Dermis lymphatic vessel endothelial cell (primary cell): Measurements from ENCODE around the gene ALDOA. TPM values are rescaled to one million over a fixed set of nuclear protein-coding genes. Genes with fewer than 3 reads are reported as not detected.

Source experiments
- total RNA-seq: library from RNA; depleted of rRNA; stranded (reverse); fragments of >200 nt; gene quantifications from 2 replicates; pipeline ENCODE4 v1.2.1, GENCODE V29; 2014

ALDOA gene
- 155 and 225 TPM in 2 replicates for total RNA-seq

DNA sequence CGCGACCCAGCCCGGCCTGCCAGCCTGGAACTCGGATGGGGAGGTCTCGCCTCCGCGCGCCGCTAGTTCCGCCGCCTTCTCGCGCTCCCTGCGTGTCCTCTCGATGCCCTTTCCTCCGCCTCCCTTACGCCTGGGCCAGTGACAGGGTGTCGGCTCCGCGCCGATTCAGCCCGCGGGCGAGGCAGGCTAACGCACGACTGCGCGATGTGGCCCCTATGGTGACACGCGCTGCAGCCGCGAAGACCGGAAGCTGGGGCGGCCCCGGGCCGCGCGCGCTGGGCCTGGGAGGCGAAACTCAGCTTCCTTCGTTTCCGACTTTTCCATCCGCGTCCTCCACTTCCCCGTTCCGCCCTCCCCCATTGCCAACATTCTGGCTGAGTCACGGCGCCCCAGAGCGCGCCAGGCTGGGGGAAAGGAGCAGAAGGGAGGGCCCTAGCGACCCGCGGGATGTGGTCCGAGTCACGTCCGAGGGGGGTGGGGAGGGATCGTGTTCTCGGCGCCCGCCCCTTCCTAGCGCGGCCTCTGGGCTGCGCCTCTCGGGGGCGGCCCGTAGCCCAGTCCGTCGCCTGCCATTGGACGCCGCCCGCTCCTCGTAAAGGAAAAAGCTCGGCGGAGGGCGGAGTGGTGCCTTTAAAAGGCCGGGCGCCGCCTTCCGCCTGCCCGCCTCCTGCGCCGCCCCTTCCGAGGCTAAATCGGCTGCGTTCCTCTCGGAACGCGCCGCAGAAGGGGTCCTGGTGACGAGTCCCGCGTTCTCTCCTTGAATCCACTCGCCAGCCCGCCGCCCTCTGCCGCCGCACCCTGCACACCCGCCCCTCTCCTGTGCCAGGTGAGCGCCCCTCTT lies at the start of gene ALDOA:
Gene ALDOA, plus strand, starts transcription at position 659 of the 841 bp plus-strand sequence. CDS start 1,138 bp downstream, outside the sequence.

DNA sequence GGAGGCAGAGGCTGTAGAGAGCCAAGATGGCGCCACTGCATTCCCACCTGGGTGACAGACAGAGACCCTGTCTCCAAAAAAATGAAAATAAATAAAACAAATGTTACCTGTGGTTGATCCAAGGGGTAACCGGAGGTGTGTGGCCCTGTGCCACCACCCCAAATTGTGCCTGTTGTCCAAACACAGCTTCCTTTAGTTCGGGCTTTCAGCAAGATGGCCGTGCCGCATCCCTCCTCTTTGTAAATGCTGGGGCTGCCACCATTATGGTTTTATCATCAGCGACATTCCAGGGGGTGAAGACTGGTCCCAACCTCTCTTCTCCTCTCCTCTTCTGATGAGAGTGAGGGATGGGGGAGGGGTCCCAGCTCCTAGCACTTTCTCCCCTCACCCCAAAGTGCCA lies 42.7 kb upstream of the ALDOA start, which contains the start of gene C16orf92:
Gene C16orf92, plus strand, starts transcription at position 312 of the 400 bp plus-strand sequence. CDS start 143 bp downstream, outside the sequence.

DNA sequence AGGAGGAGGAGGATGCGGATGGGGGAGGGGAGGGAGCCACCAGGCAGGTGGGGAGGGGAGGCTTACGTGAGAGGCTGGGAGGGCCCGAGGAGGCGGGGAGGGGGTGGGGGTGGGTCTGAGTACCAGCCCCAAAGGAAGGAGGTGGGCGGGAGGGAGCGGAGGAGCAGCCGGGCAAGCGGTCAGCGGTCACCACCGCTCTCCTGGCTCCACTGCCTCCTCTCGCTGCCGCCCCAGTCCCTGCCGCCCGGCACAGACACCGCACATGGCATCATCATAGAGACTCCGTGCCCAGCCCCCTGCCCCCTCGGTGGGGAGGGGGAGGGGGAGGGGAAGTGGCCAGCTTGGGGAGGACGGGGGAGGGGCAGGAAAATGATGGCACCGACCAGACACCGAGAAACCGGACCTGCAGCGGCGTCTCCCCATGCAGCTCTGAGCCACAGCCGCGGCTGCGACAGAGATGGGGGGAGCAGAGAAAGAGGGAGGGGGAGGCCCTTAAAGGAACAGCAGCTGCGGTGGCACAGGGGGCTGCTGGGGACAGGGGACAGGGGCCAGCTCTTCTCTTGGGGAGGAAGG lies 34.6 kb upstream of the ALDOA start, which contains the start of gene TLCD3B:
Gene TLCD3B, minus strand, starts transcription at position 431 of the 573 bp plus-strand sequence. CDS start 744 bp downstream, outside the sequence.

DNA sequence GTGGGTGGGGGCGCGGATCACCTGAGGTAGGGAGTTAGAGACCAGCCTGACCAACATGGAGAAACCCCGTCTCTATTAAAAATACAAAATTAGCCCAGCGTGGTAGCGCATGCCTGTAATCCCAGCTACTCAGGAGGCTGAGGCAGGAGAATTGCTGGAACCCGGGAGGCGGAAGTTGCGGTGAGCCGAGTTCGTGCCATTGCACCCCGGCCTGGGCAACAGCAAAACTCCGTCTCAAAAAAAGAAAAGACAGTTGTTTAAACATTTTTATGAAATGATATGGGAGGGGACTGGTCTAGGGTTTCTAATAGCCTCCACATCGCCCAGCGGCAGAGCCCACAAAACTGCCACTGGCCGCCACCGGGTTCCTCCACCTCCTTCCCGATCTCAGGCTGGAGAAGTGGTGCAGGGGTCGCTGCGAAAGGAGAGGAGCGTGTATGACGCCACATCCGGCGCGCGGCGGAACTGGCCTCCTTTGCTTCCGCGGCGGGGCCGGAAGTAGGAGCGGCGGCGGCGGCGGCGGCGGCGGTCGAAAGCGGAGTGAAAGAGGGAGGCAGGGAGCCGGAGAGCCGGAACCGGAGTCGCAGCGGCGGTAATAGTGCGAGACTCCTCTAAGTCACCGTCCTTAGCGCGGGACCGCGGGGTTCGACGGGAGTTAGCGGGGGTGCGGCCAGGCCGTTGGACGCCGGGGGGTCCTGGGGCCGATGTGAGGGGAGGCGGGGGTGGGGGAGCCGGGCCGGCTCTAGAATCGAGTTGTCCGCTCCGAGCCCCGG lies 10.1 kb downstream of the ALDOA start, which contains the start of gene PPP4C:
Gene PPP4C, plus strand, starts transcription at position 492 of the 773 bp plus-strand sequence. CDS start 384 bp downstream, outside the sequence.

DNA sequence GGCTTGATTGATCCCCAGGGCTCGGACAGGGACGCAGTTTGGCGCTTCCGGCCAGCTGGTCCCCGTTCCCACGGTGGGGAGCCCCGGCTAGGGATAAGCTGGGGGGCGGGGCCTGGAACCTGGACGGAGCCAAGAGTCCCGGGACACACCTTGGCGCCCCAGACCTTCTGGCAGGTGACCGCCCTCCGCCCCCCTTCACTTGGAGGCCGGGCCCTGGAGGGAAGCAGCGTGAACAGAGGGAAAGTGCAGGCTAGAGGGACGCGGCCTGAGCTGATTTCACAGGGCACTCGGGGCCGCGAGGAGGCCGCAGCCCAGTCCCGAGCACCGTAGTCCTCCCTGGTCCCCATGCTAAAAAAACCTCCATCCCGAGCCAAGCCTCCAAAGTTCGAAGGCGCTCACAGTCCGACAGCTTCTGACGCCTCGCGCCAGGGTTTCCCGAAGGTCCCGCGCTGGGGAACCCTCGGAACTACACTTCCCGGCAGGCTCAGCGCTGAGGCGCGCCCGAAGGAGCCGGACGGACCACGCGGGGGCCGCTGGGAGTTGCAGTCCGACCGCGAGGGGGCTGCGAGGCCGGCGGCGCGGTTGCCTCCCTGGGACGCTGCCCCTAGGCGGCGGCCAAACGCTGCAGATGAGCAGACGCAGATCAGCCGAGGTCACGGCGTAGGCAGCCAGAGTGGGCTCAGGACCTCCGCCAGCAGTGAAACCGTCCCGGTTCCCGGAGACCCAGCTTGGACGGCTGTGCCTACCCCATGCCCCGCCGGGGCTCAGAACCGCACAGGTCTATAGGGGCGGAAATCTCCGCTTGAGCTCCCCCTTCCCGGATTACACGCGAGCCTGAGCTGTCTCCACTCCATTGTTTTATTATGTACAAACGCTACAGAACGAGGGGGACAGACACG lies 26.2 kb downstream of the ALDOA start, which contains the start of gene TBX6:
Gene TBX6, minus strand, starts transcription at position 451 of the 899 bp plus-strand sequence. CDS start 731 bp downstream, outside the sequence.

DNA sequence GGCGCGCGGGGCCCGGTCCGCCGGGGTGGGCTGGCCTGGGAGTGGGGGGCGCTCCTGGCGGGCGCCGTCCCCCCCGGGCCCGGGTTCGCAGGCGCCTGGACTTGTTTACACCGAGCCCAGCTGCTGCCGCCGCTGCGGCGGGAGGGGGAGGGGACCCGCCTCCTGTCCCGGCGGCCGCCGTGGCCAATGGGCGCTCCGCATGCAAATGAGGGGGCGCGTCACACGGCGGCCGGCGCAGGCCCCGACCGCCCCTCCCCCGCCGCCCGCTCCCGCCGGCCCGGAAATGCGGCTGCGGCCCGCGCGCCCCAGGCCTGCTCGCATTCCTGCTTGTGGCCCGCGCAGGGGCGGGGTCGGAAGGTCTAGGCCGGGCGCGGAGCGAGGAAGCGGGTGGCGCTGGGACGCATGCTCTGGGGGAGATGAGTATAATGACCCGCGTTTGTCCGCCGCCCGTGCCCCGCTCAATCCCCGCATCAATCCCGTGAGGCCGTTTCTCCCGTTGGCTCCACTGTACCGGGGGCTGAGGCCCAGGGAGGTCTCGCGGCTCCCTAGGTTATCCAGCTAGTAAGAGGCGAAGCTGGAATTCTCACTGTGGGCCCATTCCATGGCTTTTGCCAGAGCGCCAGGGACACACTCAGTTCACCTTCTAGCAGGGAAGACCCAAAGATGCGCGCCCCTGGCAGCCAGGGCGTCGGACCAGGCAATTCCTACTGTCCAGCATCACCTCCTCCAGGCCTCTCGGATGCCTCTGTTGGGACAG lies 30.7 kb downstream of the ALDOA start, which contains the start of gene YPEL3:
Gene YPEL3, minus strand, starts transcription at position 109 of the 757 bp plus-strand sequence. CDS start 731 bp downstream, outside the sequence.

DNA sequence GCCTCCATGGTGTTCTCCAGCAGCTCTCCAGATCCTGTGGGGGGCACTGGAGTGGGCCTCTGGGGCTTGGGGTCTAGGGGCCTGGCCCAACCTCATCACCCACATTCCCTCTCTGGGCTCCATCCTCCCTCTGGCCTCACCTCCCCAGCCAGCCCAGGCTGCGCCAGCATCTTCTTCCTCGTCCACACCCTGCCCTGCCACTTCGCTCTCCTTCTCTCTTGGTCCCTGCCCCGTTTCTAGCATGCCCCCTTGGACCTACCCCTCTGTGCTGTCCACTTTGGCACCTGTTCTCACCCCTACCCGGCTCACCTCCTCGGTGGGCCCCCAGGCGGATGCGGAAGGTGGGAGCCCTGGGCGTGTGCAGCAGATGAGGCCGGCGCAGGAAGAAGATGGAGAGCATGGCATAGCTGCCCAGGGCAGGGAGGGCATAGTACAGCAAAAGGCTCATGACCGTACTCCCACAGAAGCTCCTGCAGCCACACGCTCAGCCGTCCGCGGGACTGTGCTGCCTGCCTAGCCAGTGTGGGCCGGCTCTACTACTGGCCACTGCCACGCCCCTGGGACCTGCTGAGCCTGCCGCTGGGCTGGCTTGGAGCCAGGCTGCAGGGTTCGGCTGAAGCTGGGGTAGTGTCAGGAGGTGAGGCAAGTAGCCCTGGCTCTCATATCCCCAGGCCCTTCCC lies 47.6 kb downstream of the ALDOA start, which contains the start of gene GDPD3:
Gene GDPD3, minus strand, starts transcription at position 507 of the 680 bp plus-strand sequence. Its CDS starts 59 bp downstream, at position 448.

Other genes with a start within 250 kb of the ALDOA start
- 14.0 and 15.6 TPM in 2 replicates for gene PAGR1, start 249.6 kb upstream of the ALDOA start, total RNA-seq
- 106 and 116 TPM in 2 replicates for gene MVP, start 245.3 kb upstream of the ALDOA start, total RNA-seq
- 68.7 and 73.8 TPM in 2 replicates for gene CDIPT, start 202.5 kb upstream of the ALDOA start, total RNA-seq
- gene SEZ6L2, start 166.2 kb upstream of the ALDOA start, total RNA-seq: 0.26 and 0.98 TPM in 2 replicates
- gene ASPHD1, start 165.3 kb upstream of the ALDOA start, total RNA-seq: 0.17 and 0.33 TPM in 2 replicates
- gene KCTD13, start 139.5 kb upstream of the ALDOA start, total RNA-seq: 2.6 and 3.2 TPM in 2 replicates
- 54.8 and 69.0 TPM in 2 replicates for gene TMEM219, start 103.7 kb upstream of the ALDOA start, total RNA-seq
- 77.8 and 79.8 TPM in 2 replicates for gene TAOK2, start 91.9 kb upstream of the ALDOA start, total RNA-seq
- 3.6 and 5.5 TPM in 2 replicates for gene HIRIP3, start 70.1 kb upstream of the ALDOA start, total RNA-seq
- 16.6 and 17.7 TPM in 2 replicates for gene INO80E, start 69.5 kb upstream of the ALDOA start, total RNA-seq
- gene DOC2A, start 54.7 kb upstream of the ALDOA start, total RNA-seq: 0.09 and 0.33 TPM in 2 replicates
- gene C16orf92, start 42.6 kb upstream of the ALDOA start, total RNA-seq: not detected in 2 replicates
- not detected in 2 replicates for gene TLCD3B, start 34.5 kb upstream of the ALDOA start, total RNA-seq
- gene PPP4C, start 10.2 kb downstream of the ALDOA start, total RNA-seq: 190 and 227 TPM in 2 replicates
- gene TBX6, start 26.2 kb downstream of the ALDOA start, total RNA-seq: 0.11 and 0.26 TPM in 2 replicates
- gene YPEL3, start 30.5 kb downstream of the ALDOA start, total RNA-seq: 22.9 and 26.1 TPM in 2 replicates
- 0.86 and 1.2 TPM in 2 replicates for gene GDPD3, start 47.8 kb downstream of the ALDOA start, total RNA-seq
- gene MAPK3, start 57.5 kb downstream of the ALDOA start, total RNA-seq: 39.7 and 43.9 TPM in 2 replicates
- 0.76 and 1.5 TPM in 2 replicates for gene CORO1A, start 117.8 kb downstream of the ALDOA start, total RNA-seq
- gene BOLA2B, start 127.9 kb downstream of the ALDOA start, total RNA-seq: 13.4 and 26.9 TPM in 2 replicates
- 43.8 and 54.1 TPM in 2 replicates for gene SLX1A, start 128.1 kb downstream of the ALDOA start, total RNA-seq
- 1.5 and 1.9 TPM in 2 replicates for gene SULT1A3, start 133.5 kb downstream of the ALDOA start, total RNA-seq
- 0.43 and 2.0 TPM in 2 replicates for gene NPIPB13, start 182.7 kb downstream of the ALDOA start, total RNA-seq